Sigmoid colon (tissue), 3 donors: Measurements from ENCODE around the gene RAE1.

ENCODE experiments used
- POLR2A ChIP-seq, 2 donors: fragments of 450-650 bp; IDR thresholded peaks; one replicate each; pipeline ENCODE4 v1.6.1; 2016; ENCODE audit warnings: antibody characterized with exemption in 2 of 2, mild to moderate bottlenecking in 2 of 2, moderate library complexity in 2 of 2
- TF ChIP-seq, protein P1 (sequence below), 4 experiments: fragments of 450-650 bp in 3 of 4; fragments of 200-600 bp in 1 of 4; IDR thresholded peaks; one replicate each; pipeline ENCODE4 v1.5.1; 2016 to 2019; ENCODE audit warnings: antibody characterized with exemption in 4 of 4, mild to moderate bottlenecking in 3 of 4, moderate library complexity in 2 of 4

DNA sequence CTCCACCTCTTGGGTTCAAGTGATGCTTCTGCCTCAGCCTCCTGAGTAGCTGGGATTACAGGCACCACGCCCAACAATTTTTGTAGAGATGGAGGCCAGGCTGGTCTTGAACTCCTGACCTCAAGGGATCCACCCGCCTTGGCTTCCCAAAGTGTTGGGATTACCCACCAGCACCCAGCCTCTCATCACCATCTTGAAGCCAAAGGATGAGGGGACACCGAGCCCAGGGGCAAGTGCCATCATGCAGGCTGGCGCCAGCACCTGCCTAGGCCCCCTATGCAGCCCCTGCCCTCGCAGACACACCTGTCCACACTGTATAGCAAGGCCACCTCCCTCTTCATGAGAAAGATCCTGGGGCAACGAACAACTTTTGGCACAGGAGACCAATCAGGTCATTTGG is 34.9 kb downstream of the RAE1 start:
- TF ChIP-seq, protein P1, sequence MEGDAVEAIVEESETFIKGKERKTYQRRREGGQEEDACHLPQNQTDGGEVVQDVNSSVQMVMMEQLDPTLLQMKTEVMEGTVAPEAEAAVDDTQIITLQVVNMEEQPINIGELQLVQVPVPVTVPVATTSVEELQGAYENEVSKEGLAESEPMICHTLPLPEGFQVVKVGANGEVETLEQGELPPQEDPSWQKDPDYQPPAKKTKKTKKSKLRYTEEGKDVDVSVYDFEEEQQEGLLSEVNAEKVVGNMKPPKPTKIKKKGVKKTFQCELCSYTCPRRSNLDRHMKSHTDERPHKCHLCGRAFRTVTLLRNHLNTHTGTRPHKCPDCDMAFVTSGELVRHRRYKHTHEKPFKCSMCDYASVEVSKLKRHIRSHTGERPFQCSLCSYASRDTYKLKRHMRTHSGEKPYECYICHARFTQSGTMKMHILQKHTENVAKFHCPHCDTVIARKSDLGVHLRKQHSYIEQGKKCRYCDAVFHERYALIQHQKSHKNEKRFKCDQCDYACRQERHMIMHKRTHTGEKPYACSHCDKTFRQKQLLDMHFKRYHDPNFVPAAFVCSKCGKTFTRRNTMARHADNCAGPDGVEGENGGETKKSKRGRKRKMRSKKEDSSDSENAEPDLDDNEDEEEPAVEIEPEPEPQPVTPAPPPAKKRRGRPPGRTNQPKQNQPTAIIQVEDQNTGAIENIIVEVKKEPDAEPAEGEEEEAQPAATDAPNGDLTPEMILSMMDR (IDR thresholded peaks at IDR 0.05) = no peak
- TF ChIP-seq POLR2A (IDR thresholded peaks at IDR 0.05) = no peak
